GF-D8 (cell line): ENCODE results near the gene STAB2.
"Not testable (repeated sequence)": the region's sequence is repeated elsewhere in the genome, so short reads cannot be mapped to it uniquely, and the experiment has no call there.

ENCODE experiments used
- DNase-seq: peaks from one replicate; lab custom pipeline; 2025; lab: John Stamatoyannopoulos, UW

STAB2 gene

DNA sequence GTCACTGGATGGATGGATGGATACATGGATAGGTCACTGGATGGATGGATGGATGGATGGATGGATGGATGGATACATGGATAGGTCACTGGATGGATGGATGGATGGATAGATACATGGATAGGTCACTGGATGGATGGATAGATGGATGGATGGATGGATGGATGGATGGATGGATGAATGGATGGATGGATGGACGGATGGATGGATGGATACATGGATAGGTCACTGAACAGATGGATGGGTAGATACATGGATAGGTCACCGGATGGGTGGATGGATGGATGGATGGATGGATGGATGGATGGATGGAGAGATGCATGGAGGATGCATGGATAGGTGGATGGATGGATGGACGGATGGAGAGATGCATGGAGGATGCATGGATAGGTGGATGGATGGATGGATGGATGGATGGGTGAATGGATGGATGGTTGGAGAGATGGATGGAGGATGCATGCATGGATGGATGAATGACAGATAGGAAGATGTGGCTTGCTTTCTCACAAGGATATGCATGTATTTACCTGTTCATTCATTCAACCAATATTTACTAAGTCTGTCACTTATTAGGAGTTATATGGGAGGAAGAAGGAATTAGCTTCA, 66.6 kb downstream of the STAB2 start:
- DNase-seq, result not testable (repeated sequence)

DNA sequence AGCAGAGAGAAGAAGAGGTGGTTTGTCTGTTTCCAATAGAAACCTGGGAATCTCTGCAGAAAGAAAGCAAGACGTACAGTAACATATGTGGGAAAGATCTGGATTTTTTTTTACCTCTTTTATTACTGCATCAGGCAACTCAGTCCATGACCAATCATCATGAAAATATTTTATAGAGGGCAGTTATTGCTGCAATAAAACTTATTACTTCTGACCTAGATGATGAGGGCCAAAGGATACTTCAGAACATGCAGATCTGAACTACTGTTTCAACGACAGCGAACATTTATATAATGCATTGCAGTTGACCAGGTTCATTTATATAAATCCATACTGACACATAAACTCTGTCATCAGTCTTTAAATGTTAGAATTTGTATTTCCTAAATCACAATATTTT, 67.7 kb downstream of the STAB2 start:
- DNase-seq, result no peak

DNA sequence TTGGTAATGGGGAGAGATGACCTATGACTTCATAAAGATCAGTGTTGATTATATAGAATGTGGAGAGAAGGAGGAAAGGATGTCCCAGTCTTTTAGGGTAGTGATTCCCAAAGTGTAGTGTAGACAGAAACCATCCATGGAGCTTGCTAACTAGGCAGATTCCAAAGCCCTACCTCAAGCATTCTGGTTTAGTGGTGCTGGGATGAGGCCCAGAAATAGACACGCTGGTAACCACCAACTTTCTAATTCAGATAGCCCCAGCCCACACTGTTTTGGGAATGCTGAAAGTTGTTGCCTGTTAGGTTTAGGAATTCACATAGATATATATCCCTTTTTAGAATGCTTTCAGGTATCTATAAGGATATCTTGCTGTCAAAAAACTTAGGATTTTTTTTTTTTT, 69.2 kb downstream of the STAB2 start:
- no peak for DNase-seq

DNA sequence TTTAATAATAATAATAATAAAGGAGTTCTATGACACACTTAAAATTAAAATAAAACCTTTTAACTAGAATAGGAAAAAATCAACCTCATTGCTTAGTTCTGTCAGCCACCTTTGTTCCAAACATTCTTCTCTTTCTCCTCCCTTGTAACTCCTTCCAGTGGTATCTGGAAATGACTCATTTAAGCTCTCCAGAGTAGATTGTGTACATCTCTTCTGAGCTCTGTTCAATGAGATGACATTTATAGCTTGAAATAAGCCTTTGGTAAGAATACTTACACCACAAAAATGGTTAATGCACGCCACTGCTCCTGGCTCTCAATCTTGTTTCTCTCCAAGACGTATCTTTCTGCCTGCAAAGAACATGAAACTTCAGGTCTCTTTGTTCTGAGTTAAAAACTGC, 70.3 kb downstream of the STAB2 start:
- DNase-seq, result no peak

DNA sequence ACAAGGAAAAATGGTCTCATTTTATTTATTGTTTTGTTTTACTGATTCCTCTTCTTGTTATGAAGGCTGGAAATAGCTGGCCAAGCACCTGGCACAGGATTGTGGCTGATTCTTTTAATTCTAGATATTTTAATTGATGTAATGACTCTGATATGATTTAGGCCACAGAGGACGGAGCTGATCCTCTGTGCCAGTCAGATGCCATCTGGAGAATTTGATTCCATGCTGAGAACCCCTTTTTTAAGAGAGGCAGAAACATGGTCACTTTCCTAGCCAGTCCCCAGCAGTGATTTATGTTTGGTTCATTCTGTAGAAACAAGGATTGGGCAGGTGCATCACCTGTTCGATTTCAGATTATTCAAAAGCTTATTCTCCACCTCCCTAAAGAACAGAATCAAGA, 77.6 kb downstream of the STAB2 start:
- DNase-seq, result no peak

DNA sequence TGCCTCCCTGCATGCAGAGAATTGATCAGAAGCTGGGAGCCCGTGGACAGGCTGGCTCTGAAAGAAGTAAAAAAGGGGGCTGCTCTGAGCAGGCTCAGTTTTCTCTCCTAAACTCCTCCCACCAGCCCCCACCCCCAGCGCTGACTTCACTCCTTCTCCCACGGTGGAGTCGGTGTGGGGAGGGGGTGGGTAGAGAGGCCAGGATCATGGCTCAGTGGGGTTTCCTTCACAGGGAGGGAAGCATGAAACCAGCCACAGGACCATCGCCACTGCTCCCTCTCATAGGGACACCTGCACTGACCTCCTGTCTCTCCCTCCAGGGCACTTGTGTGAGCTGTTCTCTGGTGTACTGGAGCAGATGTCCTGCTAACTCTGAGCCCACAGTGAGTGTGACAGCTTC, 78.9 kb downstream of the STAB2 start:
- DNase-seq, result no peak

DNA sequence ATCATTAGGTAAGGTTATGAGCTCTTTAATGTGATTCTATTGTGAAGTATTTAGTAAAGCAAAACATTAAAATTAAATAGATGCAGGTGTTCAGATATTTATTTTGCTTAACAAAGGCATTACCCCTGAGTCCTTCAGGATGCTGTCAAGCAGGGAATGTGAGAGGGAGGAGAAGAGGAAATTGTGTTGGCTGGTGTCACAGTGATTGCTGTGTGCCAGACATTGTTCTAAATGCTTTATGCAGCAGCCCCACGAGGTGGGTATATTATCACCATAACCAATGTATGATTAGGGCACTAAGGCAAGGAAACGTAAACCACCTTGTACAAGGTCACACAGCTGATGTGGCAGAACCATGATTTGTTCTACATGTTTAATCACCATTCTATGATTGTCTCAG, 80.1 kb downstream of the STAB2 start:
- no peak for DNase-seq

DNA sequence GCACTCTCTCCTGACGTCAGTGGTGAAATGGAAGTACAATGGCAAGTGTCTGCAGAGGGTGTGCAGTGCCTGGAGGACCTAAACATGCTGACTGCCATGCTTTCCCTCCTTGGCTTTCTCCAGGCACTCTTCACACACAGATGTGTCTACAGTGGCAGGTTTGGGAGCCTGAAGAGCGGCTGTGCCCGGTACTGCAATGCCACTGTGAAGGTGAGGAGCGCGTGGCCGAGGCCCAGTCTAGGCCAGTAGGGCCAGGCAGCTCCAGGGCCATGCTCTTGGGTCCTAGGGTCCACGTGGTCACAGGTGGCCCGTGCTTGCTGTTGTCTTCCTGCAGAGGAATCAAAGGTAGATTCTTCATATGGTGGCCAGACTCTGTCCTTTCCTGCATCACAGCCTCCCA, 81.4 kb downstream of the STAB2 start:
- DNase-seq, result no peak

DNA sequence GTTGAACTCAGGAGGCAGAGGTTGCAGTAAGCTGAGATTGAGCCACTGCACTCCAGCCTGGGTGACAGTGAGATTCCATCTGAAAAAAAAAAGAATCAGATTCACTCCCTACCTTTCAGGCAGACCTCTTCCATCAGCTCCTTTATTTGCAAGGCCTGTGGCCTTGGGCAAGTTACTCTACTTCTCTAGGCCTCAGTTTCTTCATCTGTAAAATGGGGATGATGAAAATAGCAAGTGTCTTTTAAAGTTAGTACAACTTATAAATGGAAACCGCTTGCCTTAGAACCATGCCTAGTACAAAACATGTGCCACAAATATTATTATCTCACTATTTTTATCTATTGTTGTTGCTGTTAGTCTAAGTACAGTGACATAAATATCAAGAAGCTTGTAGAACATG, 84.3 kb downstream of the STAB2 start:
- no peak for DNase-seq

DNA sequence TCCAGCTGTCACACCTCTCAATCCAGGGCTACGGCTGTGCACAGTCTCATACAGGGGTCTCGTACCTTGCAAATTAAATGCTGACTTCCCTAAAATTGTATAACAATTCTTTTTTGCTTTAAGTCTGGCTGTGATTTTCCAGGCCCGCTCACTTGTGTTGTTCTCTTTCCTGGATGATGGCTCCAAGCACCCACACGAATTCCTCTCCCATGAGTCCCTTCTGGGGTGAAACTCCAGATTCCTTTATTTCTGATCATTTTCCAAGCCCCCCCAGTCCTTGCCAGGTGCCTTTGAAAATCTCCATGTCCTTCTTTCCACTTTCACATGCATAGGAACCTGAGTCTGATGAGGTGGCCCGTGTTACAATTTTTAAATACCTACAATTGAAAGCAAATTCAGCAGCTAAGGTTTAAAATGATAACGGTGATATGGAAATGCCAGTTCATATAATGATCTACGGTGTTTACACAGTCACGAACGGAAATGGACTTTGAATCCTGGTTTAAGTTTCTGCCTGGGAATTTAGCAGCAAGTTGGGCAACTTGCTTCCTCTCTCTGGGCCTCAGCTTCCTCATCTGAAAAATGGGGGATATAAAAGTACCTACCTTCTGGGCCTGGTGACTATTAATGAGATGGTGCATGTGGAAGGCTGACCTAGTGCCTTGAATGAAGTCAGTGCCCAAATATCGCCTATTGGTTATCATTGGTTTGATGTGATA, 85.5 kb downstream of the STAB2 start:
- DNase-seq, result no peak

DNA sequence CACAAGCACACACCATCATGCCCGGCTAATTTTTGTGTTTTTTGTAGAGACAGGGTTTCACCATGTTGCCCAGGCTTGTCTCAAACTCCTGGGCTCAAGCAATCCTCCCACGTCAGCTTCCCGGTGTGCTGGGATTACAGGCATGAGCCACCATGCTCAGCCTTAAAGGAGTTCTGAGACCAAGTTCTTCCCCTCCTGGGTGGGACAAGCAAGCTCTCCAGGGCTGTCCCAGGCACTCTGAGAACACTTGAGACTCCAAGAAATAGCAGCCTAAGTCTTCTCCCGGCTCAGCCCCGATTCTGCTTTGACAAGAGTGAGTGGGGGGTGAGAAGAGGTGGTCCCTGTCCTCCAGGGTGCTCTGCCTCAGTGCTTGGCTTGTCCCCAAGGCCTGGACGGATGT, 86.4 kb downstream of the STAB2 start:
- DNase-seq, result no peak

DNA sequence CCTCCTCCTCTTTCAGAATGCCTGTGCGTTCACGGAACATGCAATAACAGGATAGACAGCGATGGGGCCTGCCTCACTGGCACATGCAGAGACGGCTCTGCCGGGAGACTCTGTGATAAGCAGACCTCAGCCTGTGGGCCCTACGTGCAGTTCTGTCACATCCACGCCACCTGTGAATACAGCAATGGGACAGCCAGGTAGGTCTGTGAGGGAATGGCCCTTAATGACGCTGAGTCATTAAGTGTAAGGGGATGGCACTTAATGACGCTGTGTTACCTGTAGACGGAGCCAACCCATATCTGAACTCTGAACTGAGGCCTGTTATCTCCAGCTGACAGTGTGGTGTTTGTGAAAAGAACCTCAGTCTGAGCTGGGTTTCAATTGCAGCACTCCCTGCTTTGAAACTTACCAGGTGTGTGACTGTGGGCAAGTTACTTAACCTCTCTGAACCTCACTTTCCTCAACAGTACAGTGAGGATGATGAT, 86.9 kb downstream of the STAB2 start:
- no peak for DNase-seq

DNA sequence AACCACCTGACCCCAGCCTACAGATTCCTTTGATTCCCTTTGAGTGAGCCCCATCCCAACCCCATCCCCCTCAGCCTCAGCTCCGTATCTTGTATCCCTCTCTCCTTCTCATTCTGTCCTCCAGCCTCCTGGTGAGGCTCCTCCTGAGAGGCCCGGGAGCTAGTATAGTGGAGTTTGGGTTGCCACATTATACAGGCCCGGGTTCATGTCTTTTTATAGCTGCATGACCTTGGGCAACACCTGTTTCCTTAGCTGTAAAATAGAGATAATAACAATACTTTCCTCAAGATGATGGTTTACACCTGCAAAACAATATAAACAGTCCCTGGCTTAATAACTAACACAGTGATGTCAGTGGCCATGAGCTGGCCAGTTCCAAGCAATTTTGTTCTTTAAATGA, 89.8 kb downstream of the STAB2 start:
- DNase-seq, result no peak

DNA sequence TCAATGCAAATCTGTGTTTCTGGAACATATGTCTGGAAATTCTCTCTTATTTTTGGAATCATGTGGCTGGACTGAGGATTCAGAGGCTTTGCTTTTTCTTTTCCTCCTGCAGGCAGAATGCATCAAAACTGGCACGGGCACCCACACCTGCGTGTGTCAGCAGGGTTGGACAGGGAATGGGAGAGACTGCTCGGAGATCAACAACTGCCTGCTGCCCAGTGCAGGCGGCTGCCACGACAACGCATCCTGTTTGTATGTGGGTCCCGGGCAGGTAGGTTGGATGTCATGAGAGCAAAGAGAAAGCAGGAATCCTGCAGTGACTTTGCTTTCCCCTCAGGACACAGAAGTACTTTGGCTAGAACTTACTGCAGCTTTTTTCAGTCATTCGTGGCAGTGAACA, 90.3 kb downstream of the STAB2 start:
- no peak for DNase-seq

DNA sequence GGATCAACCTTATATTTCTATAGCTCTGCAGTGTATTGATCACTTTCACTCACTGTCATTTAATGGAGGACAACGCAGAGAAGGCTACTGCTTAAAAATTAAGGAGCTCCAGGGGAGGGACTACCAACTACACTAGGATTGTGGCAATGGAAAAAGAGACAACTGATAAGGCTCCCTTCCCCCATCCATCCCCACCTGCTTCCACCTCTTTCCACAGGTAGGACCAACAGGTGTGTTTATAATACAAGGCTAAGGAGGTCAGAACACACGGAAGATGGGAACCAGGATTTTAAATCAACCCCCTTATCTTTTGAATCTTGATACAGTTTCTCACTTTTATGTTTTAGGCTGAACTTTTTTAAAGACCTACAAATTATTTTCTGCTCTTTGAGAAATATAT, 90.8 kb downstream of the STAB2 start:
- no peak for DNase-seq

DNA sequence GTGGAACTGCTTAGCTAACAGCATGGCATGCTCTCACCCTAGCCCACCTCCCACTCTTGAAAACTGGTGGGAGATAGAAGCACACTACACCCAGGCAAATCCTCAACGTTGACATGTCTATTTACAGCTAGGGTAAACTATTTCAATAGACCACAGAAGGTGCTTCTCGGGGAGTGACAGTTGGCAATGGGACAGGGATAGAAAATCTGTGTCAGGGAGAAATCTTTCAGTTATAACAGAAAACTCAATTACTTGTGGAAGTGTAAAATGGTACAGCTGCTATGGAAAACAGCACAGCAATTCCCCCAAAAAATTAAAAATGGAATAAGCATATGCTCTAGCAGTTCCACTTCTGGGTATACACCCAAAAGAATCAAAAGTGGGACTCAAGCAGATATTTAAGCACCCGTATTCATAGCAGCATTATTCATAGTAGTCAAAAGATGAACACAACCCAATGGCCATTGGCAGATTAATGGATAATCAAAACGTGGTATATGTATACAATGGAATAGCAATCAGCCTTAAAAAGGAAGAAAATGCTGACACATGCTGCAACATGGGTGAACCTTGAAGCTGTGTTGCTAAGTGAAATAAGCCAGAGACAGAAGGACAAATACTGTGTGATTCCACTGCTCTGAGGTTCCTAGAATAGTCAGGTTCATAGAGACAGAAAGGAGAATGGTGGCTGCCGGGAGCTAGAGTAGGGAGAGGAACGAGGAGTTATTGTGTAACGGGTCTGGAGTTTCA, 92.5 kb downstream of the STAB2 start:
- DNase-seq, result no peak

DNA sequence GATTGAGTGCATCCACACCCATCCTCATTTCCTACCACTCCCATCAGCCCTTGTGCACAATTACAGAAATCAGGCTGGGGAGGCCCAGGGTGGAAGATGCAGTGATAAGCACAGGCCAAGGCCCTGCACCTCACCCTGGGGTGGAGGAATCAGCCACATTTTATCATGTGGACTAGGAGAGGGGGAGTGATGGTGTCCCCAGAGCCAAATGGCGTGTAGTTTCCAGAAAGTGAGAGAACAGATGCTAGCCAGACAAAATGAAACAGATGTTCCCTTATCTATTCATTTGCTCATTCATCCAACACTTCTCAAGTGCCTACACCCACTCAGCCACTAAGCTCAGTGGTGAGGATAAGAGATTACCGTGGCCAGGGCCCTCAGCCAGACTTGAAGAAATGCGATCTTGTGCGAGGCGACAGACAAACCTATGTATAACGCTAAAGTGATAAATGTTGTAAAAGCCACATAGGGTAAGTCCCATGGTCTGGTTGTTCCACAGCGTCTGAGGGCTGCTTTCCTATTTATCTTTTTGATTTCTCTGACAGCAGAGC, 93.6 kb downstream of the STAB2 start:
- DNase-seq, result no peak

DNA sequence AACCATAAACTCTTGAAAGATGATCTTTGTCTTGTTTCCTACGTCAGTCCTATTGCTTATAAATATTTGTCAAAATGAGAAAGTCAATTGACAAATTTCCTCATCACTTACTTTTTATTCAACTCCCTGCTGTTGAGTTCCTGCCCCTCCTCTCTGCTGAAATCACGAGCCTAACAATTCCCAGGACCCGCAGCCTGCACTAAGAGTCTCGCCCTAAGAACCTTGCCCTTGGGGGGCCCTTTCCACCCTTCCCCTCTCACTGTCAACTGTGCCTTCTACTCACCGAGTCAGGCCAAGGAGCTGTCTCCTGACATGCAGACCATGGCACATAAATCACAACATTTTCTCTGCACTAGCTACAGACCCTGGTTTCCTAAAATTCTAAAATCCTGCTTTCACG, 99.0 kb downstream of the STAB2 start:
- no peak for DNase-seq

DNA sequence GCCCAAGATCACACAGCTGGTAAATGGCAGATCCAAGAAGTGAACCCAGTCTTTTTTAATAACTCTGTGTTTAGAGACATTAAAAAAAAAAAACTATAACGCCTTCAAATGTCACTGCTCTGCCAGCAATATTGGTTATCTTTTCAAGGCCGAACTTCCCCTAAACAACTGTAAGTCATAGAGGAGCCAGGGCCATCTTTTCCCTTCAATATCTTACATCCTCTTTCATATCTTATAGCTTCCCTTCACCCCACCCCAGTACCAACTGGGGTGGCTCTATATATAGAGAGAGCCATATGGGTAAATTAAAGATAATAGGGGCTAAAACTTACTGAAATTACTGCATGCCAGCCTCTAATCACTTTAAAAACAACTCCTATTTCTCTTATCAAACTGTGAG, 100.2 kb downstream of the STAB2 start:
- no peak for DNase-seq

DNA sequence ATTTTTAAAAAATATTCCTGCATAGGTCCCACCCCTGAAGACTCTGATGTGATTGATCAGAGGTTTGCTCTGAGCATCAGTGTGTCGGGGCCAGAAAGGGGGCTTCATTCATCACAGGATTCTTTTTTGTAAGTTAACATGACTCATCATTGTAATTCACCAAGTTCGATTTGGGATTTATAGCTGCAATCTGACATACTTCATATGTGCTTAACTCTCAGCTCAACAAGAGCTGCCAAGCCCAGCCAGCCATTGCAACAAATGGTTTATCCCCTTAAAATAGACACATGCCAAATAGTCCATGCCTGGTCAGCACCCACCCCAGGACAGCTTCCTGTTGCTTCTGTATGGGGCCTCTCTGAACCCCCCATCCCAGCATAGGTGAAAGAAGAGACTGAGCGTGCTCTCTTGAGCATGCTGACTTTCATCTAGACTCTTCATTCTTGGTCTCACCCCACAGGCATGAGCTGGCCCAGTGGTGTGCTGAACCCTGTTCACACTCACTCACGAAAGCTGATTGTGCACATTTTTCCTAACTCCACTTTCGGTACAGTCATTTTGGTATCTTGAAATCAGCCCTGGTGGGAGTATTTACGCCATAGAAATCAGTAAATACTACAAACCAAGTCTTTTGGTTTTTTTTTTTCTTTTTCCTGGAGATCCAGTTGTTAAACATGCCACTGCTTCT, 101.4 kb downstream of the STAB2 start:
- no peak for DNase-seq

DNA sequence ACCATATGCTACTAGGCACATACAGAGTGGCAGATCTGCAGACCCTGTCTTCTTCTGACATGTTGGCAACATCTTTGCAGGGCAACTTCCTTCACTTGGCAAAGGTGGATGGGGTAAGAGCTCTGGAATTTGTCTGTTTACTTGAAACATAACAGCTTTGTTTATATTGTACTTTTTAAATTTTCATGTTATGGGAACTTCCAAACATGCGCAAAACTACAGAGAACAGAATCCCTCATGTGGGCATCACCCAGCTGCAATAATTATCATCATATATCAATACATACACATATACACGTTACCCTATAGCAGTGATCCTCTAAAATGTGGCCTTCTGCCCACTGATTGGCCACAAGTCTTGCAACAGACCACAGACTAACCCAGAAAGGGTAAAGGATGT, 103.4 kb downstream of the STAB2 start:
- DNase-seq, result no peak

DNA sequence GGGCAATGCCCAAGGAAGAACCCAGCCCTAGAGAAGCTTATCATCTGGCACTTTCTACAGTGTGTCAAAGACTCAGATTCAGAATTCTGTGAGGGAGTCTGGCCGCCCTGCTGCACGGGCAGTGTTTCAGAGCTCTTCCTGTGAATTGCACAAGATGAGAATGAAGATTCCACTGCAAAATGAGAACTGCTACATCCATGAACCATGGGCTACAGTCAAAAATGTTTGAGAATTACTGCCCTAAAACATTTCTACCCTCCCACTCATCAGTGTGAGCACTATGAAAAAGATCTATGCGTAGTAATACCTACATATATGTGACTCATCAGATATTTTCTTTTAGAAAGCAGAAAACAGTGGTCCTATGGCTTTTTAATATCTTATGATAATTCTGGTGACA, 104.0 kb downstream of the STAB2 start:
- DNase-seq, result no peak
